ENCODE data around the gene MED12L.

DNA sequence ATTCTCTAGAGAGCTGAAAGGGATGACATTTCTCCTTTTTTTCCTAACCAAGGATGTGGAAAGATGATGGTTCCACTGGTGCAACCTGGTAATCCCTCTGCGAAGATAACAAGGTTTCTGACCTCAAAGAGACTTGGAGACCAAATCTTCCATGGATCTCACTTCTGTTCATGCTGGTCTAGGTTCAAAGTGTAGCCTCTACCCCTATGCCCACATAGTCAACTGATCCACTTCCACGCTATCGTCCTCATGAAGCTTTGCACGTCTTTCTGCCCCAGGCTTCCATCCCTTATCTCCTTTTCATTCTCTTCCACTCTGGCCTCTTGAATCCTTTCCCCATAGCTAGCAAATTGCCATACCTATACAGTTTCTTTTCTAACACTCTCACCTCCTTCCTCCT lies 8.8 kb upstream of the MED12L start:
- no peak for TF ChIP-seq EZH2 (IDR thresholded peaks at IDR 0.05; ENCODE audit: borderline replicate concordance, insufficient read depth, low read length, poor library complexity, severe bottlenecking)
- TF ChIP-seq, protein P1, sequence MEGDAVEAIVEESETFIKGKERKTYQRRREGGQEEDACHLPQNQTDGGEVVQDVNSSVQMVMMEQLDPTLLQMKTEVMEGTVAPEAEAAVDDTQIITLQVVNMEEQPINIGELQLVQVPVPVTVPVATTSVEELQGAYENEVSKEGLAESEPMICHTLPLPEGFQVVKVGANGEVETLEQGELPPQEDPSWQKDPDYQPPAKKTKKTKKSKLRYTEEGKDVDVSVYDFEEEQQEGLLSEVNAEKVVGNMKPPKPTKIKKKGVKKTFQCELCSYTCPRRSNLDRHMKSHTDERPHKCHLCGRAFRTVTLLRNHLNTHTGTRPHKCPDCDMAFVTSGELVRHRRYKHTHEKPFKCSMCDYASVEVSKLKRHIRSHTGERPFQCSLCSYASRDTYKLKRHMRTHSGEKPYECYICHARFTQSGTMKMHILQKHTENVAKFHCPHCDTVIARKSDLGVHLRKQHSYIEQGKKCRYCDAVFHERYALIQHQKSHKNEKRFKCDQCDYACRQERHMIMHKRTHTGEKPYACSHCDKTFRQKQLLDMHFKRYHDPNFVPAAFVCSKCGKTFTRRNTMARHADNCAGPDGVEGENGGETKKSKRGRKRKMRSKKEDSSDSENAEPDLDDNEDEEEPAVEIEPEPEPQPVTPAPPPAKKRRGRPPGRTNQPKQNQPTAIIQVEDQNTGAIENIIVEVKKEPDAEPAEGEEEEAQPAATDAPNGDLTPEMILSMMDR (IDR thresholded peaks at IDR 0.05; ENCODE audit: poor library complexity, severe bottlenecking): no peak
- TF ChIP-seq EP300 (conservative IDR thresholded peaks at IDR 0.05; ENCODE audit: poor library complexity, severe bottlenecking): no peak
